T-helper 2 cell treated with Interferon-gamma antibody and Interleukin-4, amounts not matched to agents 5 μg/mL and 100 μg/mL, for 36 hours (primary cell): ENCODE results near the gene GLRA1.
"Not testable (repeated sequence)": the region's sequence is repeated elsewhere in the genome, so short reads cannot be mapped to it uniquely, and the experiment has no call there.

Experiments used
- DNase-seq: peaks from one replicate; pipeline ENCODE4 v3.0.0; 2021; ENCODE audit warnings: low spot score
- H3K27ac Mint-ChIP-seq: one replicate; pipeline ENCODE4 v1.8.0; 2021; ENCODE audit warnings: mild to moderate bottlenecking, mixed read lengths
- H3K27me3 Mint-ChIP-seq: one replicate; pipeline ENCODE4 v1.8.0; 2021; ENCODE audit warnings: low read depth, mixed read lengths
- H3K36me3 Mint-ChIP-seq: one replicate; pipeline ENCODE4 v1.8.0; 2021; ENCODE audit warnings: low read depth, mixed read lengths
- H3K4me1 Mint-ChIP-seq: one replicate; pipeline ENCODE4 v1.8.0; 2021; ENCODE audit warnings: low read depth, mixed read lengths
- H3K4me3 Mint-ChIP-seq: one replicate; pipeline ENCODE4 v1.8.0; 2022; ENCODE audit warnings: mild to moderate bottlenecking, moderate library complexity, mixed read lengths
- H3K9me3 Mint-ChIP-seq: one replicate; pipeline ENCODE4 v1.8.0; 2021; ENCODE audit warnings: mixed read lengths

Gene GLRA1

GRCh38 chr5:151860867-151861266 lies 63.8 kb downstream of the GLRA1 start:
- not testable (repeated sequence) for H3K4me3 Mint-ChIP-seq, H3K4me1 Mint-ChIP-seq, H3K36me3 Mint-ChIP-seq, DNase-seq, H3K27ac Mint-ChIP-seq, H3K9me3 Mint-ChIP-seq, H3K27me3 Mint-ChIP-seq

GRCh38 chr5:151856861-151857260 lies 67.8 kb downstream of the GLRA1 start:
- Mint-ChIP-seq H3K27ac (no peak overlapping the region), H3K9me3 (no peaks in the 10 kb centered on the region), H3K36me3 (no peaks in the 10 kb centered on the region), H3K4me3 (no peak overlapping the region), H3K4me1 (no peaks in the 10 kb centered on the region), H3K27me3 (no peaks in the 10 kb centered on the region)
- no peak for DNase-seq

- H3K27me3 Mint-ChIP-seq = no peaks in the 10 kb centered on the region
- no peak for DNase-seq
- H3K9me3 Mint-ChIP-seq = no peaks in the 10 kb centered on the region
- no peak overlapping the region for H3K4me3 Mint-ChIP-seq
- no peak overlapping the region for H3K27ac Mint-ChIP-seq
- no peaks in the 10 kb centered on the region for H3K4me1 Mint-ChIP-seq
- H3K36me3 Mint-ChIP-seq = no peaks in the 10 kb centered on the region
These were observed 69.0 kb downstream of the GLRA1 start for GRCh38 chr5:151855701-151856100.

- no peaks in the 10 kb centered on the region for H3K36me3 Mint-ChIP-seq
- no peak overlapping the region for H3K27ac Mint-ChIP-seq
- H3K27me3 Mint-ChIP-seq = no peaks in the 10 kb centered on the region
- no peak overlapping the region for H3K4me3 Mint-ChIP-seq
- H3K9me3 Mint-ChIP-seq = no peaks in the 10 kb centered on the region
- DNase-seq = no peak
- H3K4me1 Mint-ChIP-seq = no peaks in the 10 kb centered on the region
These were observed 76.8 kb downstream of the GLRA1 start for GRCh38 chr5:151847871-151848270.

- no peak for DNase-seq
- Mint-ChIP-seq H3K27ac (no peak overlapping the region), H3K27me3 (no peaks in the 10 kb centered on the region), H3K4me1 (no peaks in the 10 kb centered on the region), H3K36me3 (no peaks in the 10 kb centered on the region), H3K4me3 (no peak overlapping the region), H3K9me3 (no peaks in the 10 kb centered on the region)
These were observed 77.9 kb downstream of the GLRA1 start for GRCh38 chr5:151846765-151847164.

- H3K27ac Mint-ChIP-seq, DNase-seq, H3K4me3 Mint-ChIP-seq, H3K4me1 Mint-ChIP-seq, H3K27me3 Mint-ChIP-seq: not testable (repeated sequence)
- Mint-ChIP-seq H3K9me3 (peaks cover 57% of the 10 kb centered on the region), H3K36me3 (peaks cover 18% of the 10 kb centered on the region)
These were observed 91.8 kb downstream of the GLRA1 start for GRCh38 chr5:151832843-151833242.

GRCh38 chr5:151829370-151829769 lies 95.3 kb downstream of the GLRA1 start:
- Mint-ChIP-seq H3K9me3 (peaks cover 34% of the 10 kb centered on the region), H3K27ac (no peak overlapping the region), H3K4me1 (peaks cover 6% of the 10 kb centered on the region), H3K27me3 (no peaks in the 10 kb centered on the region), H3K36me3 (peaks cover 19% of the 10 kb centered on the region), H3K4me3 (no peak overlapping the region)
- no peak for DNase-seq

GRCh38 chr5:151825445-151825844 lies 99.2 kb downstream of the GLRA1 start:
- peaks cover under 1% of the 10 kb centered on the region for H3K4me1 Mint-ChIP-seq
- DNase-seq = no peak
- peaks cover 5% of the 10 kb centered on the region for H3K36me3 Mint-ChIP-seq
- H3K9me3 Mint-ChIP-seq = peaks cover 5% of the 10 kb centered on the region
- no peaks in the 10 kb centered on the region for H3K27me3 Mint-ChIP-seq
- no peak overlapping the region for H3K4me3 Mint-ChIP-seq
- H3K27ac Mint-ChIP-seq = no peak overlapping the region

GRCh38 chr5:151822141-151822540 lies 102.5 kb downstream of the GLRA1 start:
- no peak overlapping the region for H3K27ac Mint-ChIP-seq
- no peak for DNase-seq
- H3K4me1 Mint-ChIP-seq = no peaks in the 10 kb centered on the region
- H3K4me3 Mint-ChIP-seq = no peak overlapping the region
- H3K9me3 Mint-ChIP-seq = no peaks in the 10 kb centered on the region
- no peaks in the 10 kb centered on the region for H3K27me3 Mint-ChIP-seq
- peaks cover 2% of the 10 kb centered on the region for H3K36me3 Mint-ChIP-seq

GRCh38 chr5:151820903-151821302 lies 103.7 kb downstream of the GLRA1 start:
- H3K4me3 Mint-ChIP-seq = no peak overlapping the region
- H3K27me3 Mint-ChIP-seq = no peaks in the 10 kb centered on the region
- H3K36me3 Mint-ChIP-seq = peaks cover 2% of the 10 kb centered on the region
- no peak for DNase-seq
- no peaks in the 10 kb centered on the region for H3K4me1 Mint-ChIP-seq
- no peaks in the 10 kb centered on the region for H3K9me3 Mint-ChIP-seq
- H3K27ac Mint-ChIP-seq = no peak overlapping the region

- H3K27me3 Mint-ChIP-seq = no peaks in the 10 kb centered on the region
These were observed 104.4 kb downstream of the GLRA1 start for GRCh38 chr5:151820271-151820670.

GRCh38 chr5:151819830-151820229 lies 104.8 kb downstream of the GLRA1 start:
- no peaks in the 10 kb centered on the region for H3K27me3 Mint-ChIP-seq
- DNase-seq = no peak

More at GRCh38 chr5:151820271-151820670, 104.4 kb downstream of the GLRA1 start:
- no peak overlapping the region for H3K4me3 Mint-ChIP-seq
- peaks cover under 1% of the 10 kb centered on the region for H3K36me3 Mint-ChIP-seq
- H3K27ac Mint-ChIP-seq = no peak overlapping the region
- H3K9me3 Mint-ChIP-seq = no peaks in the 10 kb centered on the region
- DNase-seq = no peak
- H3K4me1 Mint-ChIP-seq = no peaks in the 10 kb centered on the region

GRCh38 chr5:151815051-151815450 lies 109.6 kb downstream of the GLRA1 start:
- no peak overlapping the region for H3K4me3 Mint-ChIP-seq
- H3K27me3 Mint-ChIP-seq = no peaks in the 10 kb centered on the region
- H3K9me3 Mint-ChIP-seq = peaks cover 8% of the 10 kb centered on the region
- DNase-seq = no peak
- no peak overlapping the region for H3K27ac Mint-ChIP-seq
- peaks cover 33% of the 10 kb centered on the region for H3K36me3 Mint-ChIP-seq
- H3K4me1 Mint-ChIP-seq = peaks cover 3% of the 10 kb centered on the region

More at GRCh38 chr5:151819830-151820229, 104.8 kb downstream of the GLRA1 start:
- H3K4me3 Mint-ChIP-seq = no peak overlapping the region
- peaks cover under 1% of the 10 kb centered on the region for H3K36me3 Mint-ChIP-seq
- H3K4me1 Mint-ChIP-seq = no peaks in the 10 kb centered on the region
- no peaks in the 10 kb centered on the region for H3K9me3 Mint-ChIP-seq
- no peak overlapping the region for H3K27ac Mint-ChIP-seq

GRCh38 chr5:151812757-151813309 lies 111.8 kb downstream of the GLRA1 start:
- H3K4me3 Mint-ChIP-seq = no peak overlapping the region
- H3K27ac Mint-ChIP-seq = no peak overlapping the region
- H3K36me3 Mint-ChIP-seq = peaks cover 47% of the 10 kb centered on the region
- H3K9me3 Mint-ChIP-seq = peaks cover 8% of the 10 kb centered on the region
- DNase-seq = no peak
- H3K4me1 Mint-ChIP-seq = peaks cover 6% of the 10 kb centered on the region
- H3K27me3 Mint-ChIP-seq = no peaks in the 10 kb centered on the region

- peaks cover 53% of the 10 kb centered on the region for H3K36me3 Mint-ChIP-seq
- no peak overlapping the region for H3K27ac Mint-ChIP-seq
- H3K9me3 Mint-ChIP-seq = peaks cover 8% of the 10 kb centered on the region
- H3K27me3 Mint-ChIP-seq = no peaks in the 10 kb centered on the region
- no peak overlapping the region for H3K4me3 Mint-ChIP-seq
- DNase-seq = no peak
- peaks cover 11% of the 10 kb centered on the region for H3K4me1 Mint-ChIP-seq
These were observed 112.9 kb downstream of the GLRA1 start for GRCh38 chr5:151811593-151812321.
